WTC11 (cell line): ENCODE measurements around the gene HSF2BP. TPM values are rescaled to one million over a fixed set of nuclear protein-coding genes. Genes with fewer than 3 reads are reported as not detected.

Experiments
- ATAC-seq: fragments of 200-7000 bp; cut with Tn5 transposase; 2 replicates; pipeline ENCODE4 v1.10.0; 2021; ENCODE audit warnings: mild to moderate bottlenecking, moderate library complexity
- CTCF ChIA-PET: fragments of 300-600 bp; sonication (Branson Sonifier 250); formaldehyde crosslinking; loops from one replicate; lab custom pipeline; 2021; ENCODE audit warnings: antibody characterized with exemption; lab: Charles Lee
- POLR2A ChIA-PET: fragments of 350-600 bp; sonication (Branson Sonifier 250); formaldehyde crosslinking; loops from one replicate; lab custom pipeline; 2021; ENCODE audit warnings: antibody characterized with exemption; lab: Charles Lee
- DNase-seq: peaks from one replicate; pipeline ENCODE4 v3.0.0; 2021; ENCODE audit warnings: low spot score
- H3K27ac Mint-ChIP-seq: 2 replicates; pipeline ENCODE4 v1.8.0; 2021; ENCODE audit warnings: mixed read lengths
- H3K27me3 Mint-ChIP-seq: 2 replicates; pipeline ENCODE4 v1.8.0; 2021; ENCODE audit warnings: low read depth, mild to moderate bottlenecking, moderate library complexity, mixed read lengths
- H3K36me3 Mint-ChIP-seq: 2 replicates; pipeline ENCODE4 v1.8.0; 2021; ENCODE audit warnings: mixed read lengths
- H3K4me1 Mint-ChIP-seq: 2 replicates; pipeline ENCODE4 v1.8.0; 2022; ENCODE audit warnings: mixed read lengths
- H3K4me3 Mint-ChIP-seq: 2 replicates; pipeline ENCODE4 v1.8.0; 2021; ENCODE audit warnings: mild to moderate bottlenecking, moderate library complexity, mixed read lengths
- H3K9me3 Mint-ChIP-seq: 2 replicates; pipeline ENCODE4 v1.8.0; 2021; ENCODE audit warnings: mixed read lengths
- EMX1 ChIP-seq: fragments of 250-450 bp; sonication (Bioruptor Pico); IDR thresholded peaks from 2 replicates; pipeline ENCODE4 v1.8.0; 2021; ENCODE audit warnings: mild to moderate bottlenecking
- ESRRA ChIP-seq: sonication (generic); formaldehyde crosslinking; IDR thresholded peaks from 2 replicates; pipeline ENCODE4 v1.8.1; 2022; ENCODE audit warnings: mild to moderate bottlenecking, missing genetic modification reagents, borderline replicate concordance
- KAT7 ChIP-seq: sonication (generic); formaldehyde crosslinking; IDR thresholded peaks from 2 replicates; pipeline ENCODE4 v1.8.1; 2023; ENCODE audit warnings: missing genetic modification reagents, mild to moderate bottlenecking, borderline replicate concordance
- RELA ChIP-seq: sonication (generic); formaldehyde crosslinking; IDR thresholded peaks from 2 replicates; pipeline ENCODE4 v1.8.1; 2022; ENCODE audit warnings: missing genetic modification reagents, mild to moderate bottlenecking, borderline replicate concordance
- SOX15 ChIP-seq: fragments of 250-450 bp; sonication (Bioruptor Pico); IDR thresholded peaks from 2 replicates; pipeline ENCODE4 v1.9.0; 2021; ENCODE audit warnings: mild to moderate bottlenecking
- TP53 ChIP-seq: sonication (generic); formaldehyde crosslinking; IDR thresholded peaks from 2 replicates; pipeline ENCODE4 v1.8.1; 2023; ENCODE audit warnings: mild to moderate bottlenecking, missing genetic modification reagents
- ZBTB21 ChIP-seq: sonication (generic); formaldehyde crosslinking; IDR thresholded peaks from 2 replicates; pipeline ENCODE4 v1.8.1; 2023; ENCODE audit warnings: mild to moderate bottlenecking, missing genetic modification reagents, borderline replicate concordance
- ZNF121 ChIP-seq: sonication (generic); formaldehyde crosslinking; IDR thresholded peaks from 2 replicates; pipeline ENCODE4 v1.8.0; 2023; ENCODE audit warnings: missing genetic modification reagents
- ZNF263 ChIP-seq: sonication (generic); formaldehyde crosslinking; IDR thresholded peaks from 2 replicates; pipeline ENCODE4 v1.8.1; 2022; ENCODE audit warnings: low read depth, mild to moderate bottlenecking, moderate library complexity, missing genetic modification reagents
- ZNF396 ChIP-seq: fragments of 250-450 bp; sonication (Bioruptor Pico); IDR thresholded peaks from 2 replicates; pipeline ENCODE4 v1.8.0; 2021; ENCODE audit warnings: mild to moderate bottlenecking, moderate library complexity, borderline replicate concordance
- total RNA-seq: library from RNA; stranded (reverse); gene quantifications from 3 replicates; pipeline ENCODE4 v1.2.3, GENCODE V29; 2021
- TF ChIP-seq, protein P1 (sequence below): fragments of 250-450 bp; sonication (Bioruptor Pico); IDR thresholded peaks from 2 replicates; pipeline ENCODE4 v1.9.0; 2021; ENCODE audit warnings: mild to moderate bottlenecking
- TF ChIP-seq, protein P2 (sequence below): sonication (generic); formaldehyde crosslinking; IDR thresholded peaks from 2 replicates; pipeline ENCODE4 v1.8.0; 2023; ENCODE audit warnings: mild to moderate bottlenecking, missing genetic modification reagents
- TF ChIP-seq, protein P3 (sequence below): fragments of 250-450 bp; sonication (Bioruptor Pico); IDR thresholded peaks from 2 replicates; pipeline ENCODE4 v1.9.0; 2021; ENCODE audit warnings: mild to moderate bottlenecking, borderline replicate concordance
- TF ChIP-seq, protein P4 (sequence below): sonication (generic); formaldehyde crosslinking; IDR thresholded peaks from 2 replicates; pipeline ENCODE4 v1.8.1; 2023; ENCODE audit warnings: mild to moderate bottlenecking, missing genetic modification reagents
- TF ChIP-seq, protein P5 (sequence below): sonication (generic); formaldehyde crosslinking; IDR thresholded peaks from 2 replicates; pipeline ENCODE4 v1.8.0; 2023; ENCODE audit warnings: missing genetic modification reagents
- TF ChIP-seq, protein P6 (sequence below): sonication (generic); formaldehyde crosslinking; IDR thresholded peaks from 2 replicates; pipeline ENCODE4 v1.8.1; 2023; ENCODE audit warnings: mild to moderate bottlenecking, missing genetic modification reagents, moderate library complexity
- TF ChIP-seq, protein P7 (sequence below): fragments of 250-450 bp; sonication (Bioruptor Pico); conservative IDR thresholded peaks from 2 replicates; pipeline ENCODE4 v1.9.0; 2021; ENCODE audit warnings: mild to moderate bottlenecking
- TF ChIP-seq, protein P8 (sequence below): sonication (generic); formaldehyde crosslinking; IDR thresholded peaks from 2 replicates; pipeline ENCODE4 v1.8.1; 2022; ENCODE audit warnings: mild to moderate bottlenecking, moderate library complexity, missing genetic modification reagents

The HSF2BP gene
- total RNA-seq, 1 experiment from 2014 or later: 1.1 TPM

DNA sequence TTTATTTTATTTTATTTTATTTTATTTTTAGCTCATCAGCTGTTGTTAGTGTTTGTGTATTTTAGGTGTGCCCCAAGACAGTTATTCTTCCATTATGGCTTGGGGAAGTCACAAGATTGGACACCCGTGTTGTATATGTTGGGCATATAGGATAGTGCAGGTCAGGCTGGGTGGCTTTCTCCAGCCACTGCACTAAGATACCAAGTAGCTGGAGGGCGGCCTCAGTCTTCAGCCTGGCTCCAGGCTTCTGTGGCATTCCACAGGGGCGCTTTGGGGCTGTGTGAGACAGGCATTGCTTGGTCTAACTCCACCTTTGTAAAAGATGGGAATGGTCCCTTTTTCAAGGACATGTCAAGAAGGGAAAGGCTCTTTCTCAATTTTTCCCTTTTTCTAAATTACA, 16.6 kb upstream of the HSF2BP start (continued):
- TF ChIP-seq, protein P1, sequence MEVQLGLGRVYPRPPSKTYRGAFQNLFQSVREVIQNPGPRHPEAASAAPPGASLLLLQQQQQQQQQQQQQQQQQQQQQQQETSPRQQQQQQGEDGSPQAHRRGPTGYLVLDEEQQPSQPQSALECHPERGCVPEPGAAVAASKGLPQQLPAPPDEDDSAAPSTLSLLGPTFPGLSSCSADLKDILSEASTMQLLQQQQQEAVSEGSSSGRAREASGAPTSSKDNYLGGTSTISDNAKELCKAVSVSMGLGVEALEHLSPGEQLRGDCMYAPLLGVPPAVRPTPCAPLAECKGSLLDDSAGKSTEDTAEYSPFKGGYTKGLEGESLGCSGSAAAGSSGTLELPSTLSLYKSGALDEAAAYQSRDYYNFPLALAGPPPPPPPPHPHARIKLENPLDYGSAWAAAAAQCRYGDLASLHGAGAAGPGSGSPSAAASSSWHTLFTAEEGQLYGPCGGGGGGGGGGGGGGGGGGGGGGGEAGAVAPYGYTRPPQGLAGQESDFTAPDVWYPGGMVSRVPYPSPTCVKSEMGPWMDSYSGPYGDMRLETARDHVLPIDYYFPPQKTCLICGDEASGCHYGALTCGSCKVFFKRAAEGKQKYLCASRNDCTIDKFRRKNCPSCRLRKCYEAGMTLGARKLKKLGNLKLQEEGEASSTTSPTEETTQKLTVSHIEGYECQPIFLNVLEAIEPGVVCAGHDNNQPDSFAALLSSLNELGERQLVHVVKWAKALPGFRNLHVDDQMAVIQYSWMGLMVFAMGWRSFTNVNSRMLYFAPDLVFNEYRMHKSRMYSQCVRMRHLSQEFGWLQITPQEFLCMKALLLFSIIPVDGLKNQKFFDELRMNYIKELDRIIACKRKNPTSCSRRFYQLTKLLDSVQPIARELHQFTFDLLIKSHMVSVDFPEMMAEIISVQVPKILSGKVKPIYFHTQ: no peak
- TF ChIP-seq, all 79 proteins: peak for 0

DNA sequence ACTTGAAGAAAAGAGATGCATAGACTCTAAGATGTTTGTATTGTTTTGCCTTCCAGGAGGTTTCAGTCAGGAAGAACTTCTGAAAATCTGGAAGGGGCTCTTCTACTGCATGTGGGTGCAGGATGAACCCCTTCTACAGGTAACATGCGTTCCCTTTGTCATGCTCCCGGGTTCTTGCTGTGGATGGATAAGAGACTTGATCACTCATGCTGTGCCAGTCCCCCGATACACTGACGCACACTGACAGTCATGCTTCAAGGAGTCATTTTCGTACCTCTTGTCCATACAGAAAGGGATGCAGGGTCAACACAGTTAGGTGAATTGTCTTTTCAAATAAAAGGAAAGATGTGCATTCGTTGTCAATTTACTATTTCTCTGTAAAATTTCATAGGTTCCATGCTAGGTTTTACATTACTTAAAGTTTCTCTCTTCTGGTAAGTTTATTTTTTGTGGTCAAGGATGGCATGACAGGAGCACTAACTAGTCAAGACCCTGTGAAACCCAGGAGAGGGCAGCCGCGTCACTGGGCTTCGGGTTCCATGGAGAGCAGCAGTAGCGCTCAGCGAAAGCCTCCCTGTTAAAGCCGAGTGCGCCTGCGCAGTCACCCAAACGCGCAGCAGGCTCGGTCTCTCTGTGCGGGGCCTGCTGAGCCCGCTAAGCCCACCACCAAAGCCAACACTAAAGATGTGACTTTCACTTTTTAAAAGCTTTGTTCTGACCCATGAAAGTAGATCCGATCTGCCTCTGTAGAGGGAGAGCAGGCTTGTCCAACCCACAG, 10.7 kb upstream of the HSF2BP start:
- DNase-seq: no peak
- H3K27ac Mint-ChIP-seq: peak overlapping the region; percentile 61; the same call in 1 of the 2 replicates
- POLR2A ChIA-PET: no interaction called here
- H3K9me3 Mint-ChIP-seq: peaks cover 6% of the 10 kb centered on the region
- CTCF ChIA-PET: no interaction called here
- ATAC-seq: no peak
- H3K4me3 Mint-ChIP-seq: no peak overlapping the region
- no peaks in the 10 kb centered on the region for H3K27me3 Mint-ChIP-seq
- peaks cover 5% of the 10 kb centered on the region for H3K4me1 Mint-ChIP-seq
- peaks cover 57% of the 10 kb centered on the region for H3K36me3 Mint-ChIP-seq
- TF ChIP-seq ZNF396 (no peak), SOX15 (CRISPR knock-in tag) (no peak), ZNF121 (no peak), ZBTB21 (no peak), TP53 (CRISPR knock-in tag) (no peak), EMX1 (CRISPR knock-in tag) (no peak), KAT7 (CRISPR knock-in tag) (no peak), ZNF263 (CRISPR knock-in tag) (no peak), ESRRA (no peak), RELA (CRISPR knock-in tag) (no peak)
- TF ChIP-seq, protein P2, sequence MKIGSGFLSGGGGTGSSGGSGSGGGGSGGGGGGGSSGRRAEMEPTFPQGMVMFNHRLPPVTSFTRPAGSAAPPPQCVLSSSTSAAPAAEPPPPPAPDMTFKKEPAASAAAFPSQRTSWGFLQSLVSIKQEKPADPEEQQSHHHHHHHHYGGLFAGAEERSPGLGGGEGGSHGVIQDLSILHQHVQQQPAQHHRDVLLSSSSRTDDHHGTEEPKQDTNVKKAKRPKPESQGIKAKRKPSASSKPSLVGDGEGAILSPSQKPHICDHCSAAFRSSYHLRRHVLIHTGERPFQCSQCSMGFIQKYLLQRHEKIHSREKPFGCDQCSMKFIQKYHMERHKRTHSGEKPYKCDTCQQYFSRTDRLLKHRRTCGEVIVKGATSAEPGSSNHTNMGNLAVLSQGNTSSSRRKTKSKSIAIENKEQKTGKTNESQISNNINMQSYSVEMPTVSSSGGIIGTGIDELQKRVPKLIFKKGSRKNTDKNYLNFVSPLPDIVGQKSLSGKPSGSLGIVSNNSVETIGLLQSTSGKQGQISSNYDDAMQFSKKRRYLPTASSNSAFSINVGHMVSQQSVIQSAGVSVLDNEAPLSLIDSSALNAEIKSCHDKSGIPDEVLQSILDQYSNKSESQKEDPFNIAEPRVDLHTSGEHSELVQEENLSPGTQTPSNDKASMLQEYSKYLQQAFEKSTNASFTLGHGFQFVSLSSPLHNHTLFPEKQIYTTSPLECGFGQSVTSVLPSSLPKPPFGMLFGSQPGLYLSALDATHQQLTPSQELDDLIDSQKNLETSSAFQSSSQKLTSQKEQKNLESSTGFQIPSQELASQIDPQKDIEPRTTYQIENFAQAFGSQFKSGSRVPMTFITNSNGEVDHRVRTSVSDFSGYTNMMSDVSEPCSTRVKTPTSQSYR (CRISPR knock-in tag): no peak
- TF ChIP-seq, protein P3, sequence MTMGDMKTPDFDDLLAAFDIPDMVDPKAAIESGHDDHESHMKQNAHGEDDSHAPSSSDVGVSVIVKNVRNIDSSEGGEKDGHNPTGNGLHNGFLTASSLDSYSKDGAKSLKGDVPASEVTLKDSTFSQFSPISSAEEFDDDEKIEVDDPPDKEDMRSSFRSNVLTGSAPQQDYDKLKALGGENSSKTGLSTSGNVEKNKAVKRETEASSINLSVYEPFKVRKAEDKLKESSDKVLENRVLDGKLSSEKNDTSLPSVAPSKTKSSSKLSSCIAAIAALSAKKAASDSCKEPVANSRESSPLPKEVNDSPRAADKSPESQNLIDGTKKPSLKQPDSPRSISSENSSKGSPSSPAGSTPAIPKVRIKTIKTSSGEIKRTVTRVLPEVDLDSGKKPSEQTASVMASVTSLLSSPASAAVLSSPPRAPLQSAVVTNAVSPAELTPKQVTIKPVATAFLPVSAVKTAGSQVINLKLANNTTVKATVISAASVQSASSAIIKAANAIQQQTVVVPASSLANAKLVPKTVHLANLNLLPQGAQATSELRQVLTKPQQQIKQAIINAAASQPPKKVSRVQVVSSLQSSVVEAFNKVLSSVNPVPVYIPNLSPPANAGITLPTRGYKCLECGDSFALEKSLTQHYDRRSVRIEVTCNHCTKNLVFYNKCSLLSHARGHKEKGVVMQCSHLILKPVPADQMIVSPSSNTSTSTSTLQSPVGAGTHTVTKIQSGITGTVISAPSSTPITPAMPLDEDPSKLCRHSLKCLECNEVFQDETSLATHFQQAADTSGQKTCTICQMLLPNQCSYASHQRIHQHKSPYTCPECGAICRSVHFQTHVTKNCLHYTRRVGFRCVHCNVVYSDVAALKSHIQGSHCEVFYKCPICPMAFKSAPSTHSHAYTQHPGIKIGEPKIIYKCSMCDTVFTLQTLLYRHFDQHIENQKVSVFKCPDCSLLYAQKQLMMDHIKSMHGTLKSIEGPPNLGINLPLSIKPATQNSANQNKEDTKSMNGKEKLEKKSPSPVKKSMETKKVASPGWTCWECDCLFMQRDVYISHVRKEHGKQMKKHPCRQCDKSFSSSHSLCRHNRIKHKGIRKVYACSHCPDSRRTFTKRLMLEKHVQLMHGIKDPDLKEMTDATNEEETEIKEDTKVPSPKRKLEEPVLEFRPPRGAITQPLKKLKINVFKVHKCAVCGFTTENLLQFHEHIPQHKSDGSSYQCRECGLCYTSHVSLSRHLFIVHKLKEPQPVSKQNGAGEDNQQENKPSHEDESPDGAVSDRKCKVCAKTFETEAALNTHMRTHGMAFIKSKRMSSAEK (CRISPR knock-in tag): no peak
- TF ChIP-seq, protein P4, sequence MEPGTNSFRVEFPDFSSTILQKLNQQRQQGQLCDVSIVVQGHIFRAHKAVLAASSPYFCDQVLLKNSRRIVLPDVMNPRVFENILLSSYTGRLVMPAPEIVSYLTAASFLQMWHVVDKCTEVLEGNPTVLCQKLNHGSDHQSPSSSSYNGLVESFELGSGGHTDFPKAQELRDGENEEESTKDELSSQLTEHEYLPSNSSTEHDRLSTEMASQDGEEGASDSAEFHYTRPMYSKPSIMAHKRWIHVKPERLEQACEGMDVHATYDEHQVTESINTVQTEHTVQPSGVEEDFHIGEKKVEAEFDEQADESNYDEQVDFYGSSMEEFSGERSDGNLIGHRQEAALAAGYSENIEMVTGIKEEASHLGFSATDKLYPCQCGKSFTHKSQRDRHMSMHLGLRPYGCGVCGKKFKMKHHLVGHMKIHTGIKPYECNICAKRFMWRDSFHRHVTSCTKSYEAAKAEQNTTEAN (CRISPR knock-in tag): no peak
- TF ChIP-seq, protein P5, sequence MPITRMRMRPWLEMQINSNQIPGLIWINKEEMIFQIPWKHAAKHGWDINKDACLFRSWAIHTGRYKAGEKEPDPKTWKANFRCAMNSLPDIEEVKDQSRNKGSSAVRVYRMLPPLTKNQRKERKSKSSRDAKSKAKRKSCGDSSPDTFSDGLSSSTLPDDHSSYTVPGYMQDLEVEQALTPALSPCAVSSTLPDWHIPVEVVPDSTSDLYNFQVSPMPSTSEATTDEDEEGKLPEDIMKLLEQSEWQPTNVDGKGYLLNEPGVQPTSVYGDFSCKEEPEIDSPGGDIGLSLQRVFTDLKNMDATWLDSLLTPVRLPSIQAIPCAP (CRISPR knock-in tag): no peak
- TF ChIP-seq, protein P6, sequence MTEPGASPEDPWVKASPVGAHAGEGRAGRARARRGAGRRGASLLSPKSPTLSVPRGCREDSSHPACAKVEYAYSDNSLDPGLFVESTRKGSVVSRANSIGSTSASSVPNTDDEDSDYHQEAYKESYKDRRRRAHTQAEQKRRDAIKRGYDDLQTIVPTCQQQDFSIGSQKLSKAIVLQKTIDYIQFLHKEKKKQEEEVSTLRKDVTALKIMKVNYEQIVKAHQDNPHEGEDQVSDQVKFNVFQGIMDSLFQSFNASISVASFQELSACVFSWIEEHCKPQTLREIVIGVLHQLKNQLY (CRISPR knock-in tag): no peak
- TF ChIP-seq, protein P7, sequence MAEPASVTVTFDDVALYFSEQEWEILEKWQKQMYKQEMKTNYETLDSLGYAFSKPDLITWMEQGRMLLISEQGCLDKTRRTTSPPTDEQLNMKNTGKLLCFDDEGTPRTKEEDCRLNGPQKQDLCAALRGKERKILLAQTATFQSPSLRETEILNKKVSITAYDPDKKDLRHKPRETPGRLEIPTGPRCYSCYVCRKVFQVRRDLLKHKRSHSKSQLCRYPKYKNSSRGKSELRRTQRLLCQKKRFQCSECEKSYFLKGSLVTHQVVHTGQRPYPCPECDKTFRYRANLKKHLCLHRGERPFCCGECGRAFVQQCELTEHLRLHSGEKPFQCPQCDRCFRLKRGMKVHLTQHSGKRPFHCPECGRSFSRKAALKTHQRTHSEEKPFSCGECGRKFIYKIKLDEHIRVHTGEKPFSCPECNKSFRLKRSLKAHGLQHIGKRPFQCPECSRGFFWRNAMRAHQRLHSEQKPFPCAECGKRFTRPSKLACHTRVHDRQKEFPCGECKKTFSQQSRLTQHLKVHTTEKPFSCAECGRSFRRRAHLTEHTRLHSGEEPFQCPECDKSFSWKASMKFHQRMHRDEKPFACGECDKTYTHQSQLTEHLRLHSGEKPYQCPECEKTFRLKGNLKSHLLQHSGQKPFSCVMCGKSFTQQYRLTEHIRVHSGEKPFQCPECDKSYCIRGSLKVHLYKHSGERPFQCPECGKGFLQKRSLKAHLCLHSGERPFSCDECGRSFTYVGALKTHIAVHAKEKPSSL (CRISPR knock-in tag): no peak
- TF ChIP-seq, protein P8, sequence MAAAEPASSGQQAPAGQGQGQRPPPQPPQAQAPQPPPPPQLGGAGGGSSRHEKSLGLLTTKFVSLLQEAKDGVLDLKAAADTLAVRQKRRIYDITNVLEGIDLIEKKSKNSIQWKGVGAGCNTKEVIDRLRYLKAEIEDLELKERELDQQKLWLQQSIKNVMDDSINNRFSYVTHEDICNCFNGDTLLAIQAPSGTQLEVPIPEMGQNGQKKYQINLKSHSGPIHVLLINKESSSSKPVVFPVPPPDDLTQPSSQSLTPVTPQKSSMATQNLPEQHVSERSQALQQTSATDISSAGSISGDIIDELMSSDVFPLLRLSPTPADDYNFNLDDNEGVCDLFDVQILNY: no peak
